CD14-positive monocyte (primary cell): ENCODE results near the gene SGCE. TPM values are rescaled to one million over a fixed set of nuclear protein-coding genes. Genes with fewer than 3 reads are reported as not detected.

Source experiments
- DNase-seq, 3 donors: peaks; one replicate each; pipeline ENCODE4 v3.0.0-alpha.2; 2011 to 2022
- H2AFZ ChIP-seq: 2 replicates; pipeline ENCODE4 v1.6.0; 2012; ENCODE audit warnings: mild to moderate bottlenecking, low read depth, low read length, inconsistent platforms; ENCODE audit not compliant: insufficient read depth, poor library complexity, severe bottlenecking
- H3K27ac ChIP-seq, 2 donors: 1 replicate in 1 of 2; 2 replicates in 1 of 2; pipeline ENCODE4 v1.5.1; 2012 to 2013; ENCODE audit warnings: low read length in 2 of 2, control low read depth in 1 of 2, inconsistent platforms in 1 of 2, low read depth in 1 of 2, mild to moderate bottlenecking in 1 of 2
- H3K27me3 ChIP-seq, 2 donors: one replicate each; pipeline versions ENCODE4 v1.6.0 to v1.6.1; 2011 to 2013; ENCODE audit warnings: low read length in 2 of 2; ENCODE audit not compliant: control insufficient read depth in 2 of 2, insufficient read depth in 2 of 2
- H3K36me3 ChIP-seq, 2 donors: replicated peaks in 1 of 2; 1 replicate in 1 of 2; 2 replicates in 1 of 2; pipeline versions ENCODE4 v1.5.1 to v1.6.1; 2012 to 2013; ENCODE audit warnings: low read length in 2 of 2, control low read depth in 1 of 2, inconsistent platforms in 1 of 2, mild to moderate bottlenecking in 1 of 2; ENCODE audit not compliant: insufficient read depth in 2 of 2, control insufficient read depth in 1 of 2
- H3K4me1 ChIP-seq, 2 donors: 1 replicate in 1 of 2; 2 replicates in 1 of 2; pipeline versions ENCODE4 v1.5.1 to v1.6.1; 2012 to 2013; ENCODE audit warnings: low read length in 2 of 2, control low read depth in 1 of 2, inconsistent platforms in 1 of 2, mild to moderate bottlenecking in 1 of 2, moderate library complexity in 1 of 2; ENCODE audit not compliant: insufficient read depth in 2 of 2, control insufficient read depth in 1 of 2
- H3K4me2 ChIP-seq: replicated peaks from 2 replicates; pipeline ENCODE3; 2012; ENCODE audit warnings: low read length, moderate library complexity, mild to moderate bottlenecking; ENCODE audit not compliant: poor library complexity, severe bottlenecking; ENCODE audit errors: extremely low read depth
- H3K4me3 ChIP-seq, 3 experiments: fragments of 200-600 bp in 1 of 3; sonication (generic) in 1 of 3; replicated peaks in 1 of 3; 1 replicate in 2 of 3; 2 replicates in 1 of 3; pipeline ENCODE4 v1.5.1; 2011 to 2013; ENCODE audit warnings: low read length in 3 of 3, mild to moderate bottlenecking in 3 of 3, control low read depth in 2 of 3, low read depth in 2 of 3, inconsistent platforms in 1 of 3, moderate library complexity in 1 of 3
- H3K79me2 ChIP-seq: 2 replicates; pipeline ENCODE4 v1.6.0; 2012; ENCODE audit warnings: mild to moderate bottlenecking, control low read depth, inconsistent platforms, low read length, moderate library complexity; ENCODE audit not compliant: insufficient read depth
- H3K9ac ChIP-seq: 2 replicates; pipeline ENCODE4 v1.6.0; 2017; ENCODE audit warnings: low read length, mild to moderate bottlenecking; ENCODE audit not compliant: insufficient read depth, poor library complexity, severe bottlenecking
- H3K9me3 ChIP-seq, 2 donors: replicated peaks in 1 of 2; 1 replicate in 1 of 2; 2 replicates in 1 of 2; pipeline versions ENCODE4 v1.5.1 to v1.6.1; 2012 to 2013; ENCODE audit warnings: low read length in 2 of 2, control low read depth in 1 of 2; ENCODE audit not compliant: control insufficient read depth in 1 of 2, insufficient read depth in 1 of 2
- H4K20me1 ChIP-seq: 2 replicates; pipeline ENCODE4 v1.6.0; 2012; ENCODE audit warnings: mild to moderate bottlenecking, low read length, control low read depth, moderate library complexity; ENCODE audit not compliant: insufficient read depth
- H3K27ac Mint-ChIP-seq, 7 donors: one replicate each; pipeline ENCODE4 v1.8.0; 2020; ENCODE audit warnings: mild to moderate bottlenecking in 7 of 7, mixed read lengths in 7 of 7, moderate library complexity in 6 of 7, inconsistent platforms in 2 of 7
- H3K27me3 Mint-ChIP-seq, 3 donors: one replicate each; pipeline ENCODE4 v1.8.0; 2021 to 2022; ENCODE audit warnings: low read depth in 3 of 3, mild to moderate bottlenecking in 3 of 3, mixed read lengths in 3 of 3, moderate library complexity in 3 of 3, inconsistent platforms in 1 of 3
- H3K36me3 Mint-ChIP-seq, 2 donors: one replicate each; pipeline ENCODE4 v1.8.0; 2020; ENCODE audit warnings: mixed read lengths in 2 of 2, inconsistent platforms in 1 of 2, mild to moderate bottlenecking in 1 of 2
- H3K4me1 Mint-ChIP-seq: one replicate; pipeline ENCODE4 v1.8.0; 2020; ENCODE audit warnings: mild to moderate bottlenecking, mixed read lengths
- H3K4me3 Mint-ChIP-seq, 2 donors: one replicate each; pipeline ENCODE4 v1.8.0; 2020; ENCODE audit warnings: mild to moderate bottlenecking in 2 of 2, mixed read lengths in 2 of 2, moderate library complexity in 1 of 2
- H3K9me3 Mint-ChIP-seq, 7 donors: one replicate each; pipeline ENCODE4 v1.8.0; 2020 to 2022; ENCODE audit warnings: mixed read lengths in 7 of 7, mild to moderate bottlenecking in 6 of 7, moderate library complexity in 6 of 7, inconsistent platforms in 2 of 7
- WGBS: methylation state at CpG from one replicate; pipeline ENCODE4 v1.1.5; 2013; ENCODE audit warnings: missing lambda C conversion rate; ENCODE audit not compliant: insufficient coverage; 5-methylcytosine and 5-hydroxymethylcytosine counted together
- intact Hi-C, 2 donors: fragments of 100-400 bp; cut with micrococcal nuclease; formaldehyde crosslinking; loops; one replicate each; pipeline versions ENCODE4 v1.15.0 to v1.15.1; 2023
- polyA plus RNA-seq, 3 donors: library from polyadenylated mRNA; depleted of rRNA in 1 of 3; unstranded in 2 of 3; stranded (reverse) in 1 of 3; fragments of 300-500 nt in 2 of 3; fragments of >200 nt in 1 of 3; fragmentation: Illumina TruSeq in 2 of 3; gene quantifications; 1 replicate in 2 of 3; 2 replicates in 1 of 3; pipeline ENCODE4 v1.2.3, GENCODE V29; 2012 to 2021
- TF ChIP-seq, protein P1 (sequence below): fragments of 200-600 bp; IDR thresholded peaks from one replicate; pipeline ENCODE4 v1.8.0; 2022; ENCODE audit warnings: antibody characterized with exemption, mild to moderate bottlenecking

Gene SGCE
- polyA plus RNA-seq, 3 donors, result not detected

DNA sequence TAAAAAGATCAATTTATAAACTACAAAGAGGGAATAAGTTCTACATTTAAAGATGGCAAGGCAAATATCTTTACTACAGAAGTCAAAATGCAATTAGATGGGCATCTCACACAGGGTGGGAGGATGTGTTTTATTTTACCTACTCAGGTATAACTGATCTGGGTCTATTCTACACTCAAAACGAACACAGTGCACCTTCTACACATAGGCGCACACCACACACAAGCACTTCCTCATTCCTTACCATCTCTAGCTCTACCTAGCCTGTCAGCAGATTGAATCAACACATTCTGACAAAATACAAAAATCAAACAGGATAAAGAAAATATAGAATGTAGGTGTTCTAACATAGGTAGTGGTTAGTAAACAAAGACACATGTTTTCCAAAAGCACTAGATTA is 64.8 kb downstream of the SGCE start:
- Histone ChIP-seq H3K27ac (no peak overlapping the region), H3K4me3 (no peak overlapping the region), H4K20me1 (no peaks in the 10 kb centered on the region), H3K4me1 (no peaks in the 10 kb centered on the region), H3K4me2 (peak overlapping the region; percentile 10), H3K9me3 (no peaks in the 10 kb centered on the region), H3K27me3 (no peaks in the 10 kb centered on the region), H3K79me2 (no peaks in the 10 kb centered on the region), H3K9ac (no peak overlapping the region), H2AFZ (no peak overlapping the region), H3K36me3 (no peaks in the 10 kb centered on the region)
- Mint-ChIP-seq H3K27ac (no peak overlapping the region), H3K4me3 (no peak overlapping the region), H3K36me3 (no peaks in the 10 kb centered on the region), H3K4me1 (peaks cover 4% of the 10 kb centered on the region), H3K9me3 (peaks cover 0 to 2% (median 0%) of the 10 kb centered on the region in 7 donors), H3K27me3 (no peaks in the 10 kb centered on the region)
- DNase-seq, result no peak
- TF ChIP-seq, protein P1, sequence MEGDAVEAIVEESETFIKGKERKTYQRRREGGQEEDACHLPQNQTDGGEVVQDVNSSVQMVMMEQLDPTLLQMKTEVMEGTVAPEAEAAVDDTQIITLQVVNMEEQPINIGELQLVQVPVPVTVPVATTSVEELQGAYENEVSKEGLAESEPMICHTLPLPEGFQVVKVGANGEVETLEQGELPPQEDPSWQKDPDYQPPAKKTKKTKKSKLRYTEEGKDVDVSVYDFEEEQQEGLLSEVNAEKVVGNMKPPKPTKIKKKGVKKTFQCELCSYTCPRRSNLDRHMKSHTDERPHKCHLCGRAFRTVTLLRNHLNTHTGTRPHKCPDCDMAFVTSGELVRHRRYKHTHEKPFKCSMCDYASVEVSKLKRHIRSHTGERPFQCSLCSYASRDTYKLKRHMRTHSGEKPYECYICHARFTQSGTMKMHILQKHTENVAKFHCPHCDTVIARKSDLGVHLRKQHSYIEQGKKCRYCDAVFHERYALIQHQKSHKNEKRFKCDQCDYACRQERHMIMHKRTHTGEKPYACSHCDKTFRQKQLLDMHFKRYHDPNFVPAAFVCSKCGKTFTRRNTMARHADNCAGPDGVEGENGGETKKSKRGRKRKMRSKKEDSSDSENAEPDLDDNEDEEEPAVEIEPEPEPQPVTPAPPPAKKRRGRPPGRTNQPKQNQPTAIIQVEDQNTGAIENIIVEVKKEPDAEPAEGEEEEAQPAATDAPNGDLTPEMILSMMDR, result no peak
- WGBS, result 50% methylated on average over 1 of the region's 2 CpGs
- intact Hi-C loops, result no loop called here

DNA sequence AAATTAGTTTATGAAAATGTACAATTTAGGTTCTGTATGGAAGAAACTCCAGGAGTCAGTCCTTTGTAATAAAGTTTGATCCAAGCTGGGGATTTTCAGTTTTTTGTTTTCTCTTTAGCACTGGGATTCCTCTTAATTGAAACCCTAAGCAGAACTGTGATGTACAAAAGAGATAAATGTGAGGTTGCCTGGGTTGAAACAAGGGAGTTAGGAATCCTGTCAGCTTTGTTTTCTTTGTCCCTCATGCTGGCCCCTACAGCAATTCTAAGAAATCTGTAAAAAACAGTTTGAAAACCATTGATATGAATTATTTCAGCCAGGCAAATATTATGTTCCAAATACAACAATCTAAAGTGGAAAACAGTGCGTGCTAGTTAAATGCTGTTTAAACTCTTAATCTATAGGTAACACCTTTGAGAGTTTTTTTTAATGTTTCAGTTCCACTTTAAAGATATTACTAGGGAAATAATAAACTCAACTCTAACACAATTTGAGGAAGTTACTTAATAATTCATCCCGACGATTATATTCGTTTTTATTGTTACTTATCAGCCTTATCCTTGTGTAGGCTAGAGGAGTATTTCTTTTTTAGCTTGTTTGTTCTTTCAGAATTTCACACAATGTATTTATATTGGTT is 65.3 kb downstream of the SGCE start:
- H3K27ac Mint-ChIP-seq, result peak overlapping the region in 1 of 7 donors; percentile 9
- no peaks in the 10 kb centered on the region for H3K36me3 Mint-ChIP-seq
- no peaks in the 10 kb centered on the region for H3K79me2 ChIP-seq
- no peaks in the 10 kb centered on the region for H3K36me3 ChIP-seq
- no peaks in the 10 kb centered on the region for H3K4me1 ChIP-seq
- intact Hi-C loops, result no loop called here
- no peak overlapping the region for H3K4me3 Mint-ChIP-seq
- H3K9me3 Mint-ChIP-seq, result peaks cover 0 to 2% (median 0%) of the 10 kb centered on the region in 7 donors
- H3K9me3 ChIP-seq, result no peaks in the 10 kb centered on the region
- H4K20me1 ChIP-seq, result no peaks in the 10 kb centered on the region
- H3K4me2 ChIP-seq, result peak overlapping the region; percentile 10
- no peak overlapping the region for H2AFZ ChIP-seq
- H3K27me3 ChIP-seq, result no peaks in the 10 kb centered on the region
- H3K9ac ChIP-seq, result no peak overlapping the region
- DNase-seq, result no peak
- no CpG with 5 or more reads among the region's 4 CpGs for WGBS
- H3K4me1 Mint-ChIP-seq, result peaks cover 4% of the 10 kb centered on the region
- H3K27me3 Mint-ChIP-seq, result no peaks in the 10 kb centered on the region
- no peak overlapping the region for H3K4me3 ChIP-seq
- TF ChIP-seq, protein P1, result no peak
- no peak overlapping the region for H3K27ac ChIP-seq
